ENCODE data around the gene MTF2. TPM values are rescaled to one million over a fixed set of nuclear protein-coding genes. Genes with fewer than 3 reads are reported as not detected.
"Not testable (repeated sequence)": the region's sequence is repeated elsewhere in the genome, so short reads cannot be mapped to it uniquely, and the experiment has no call there.

The MTF2 gene
- total RNA-seq, 1 experiment from 2014 or later: 15.3 TPM

DNA sequence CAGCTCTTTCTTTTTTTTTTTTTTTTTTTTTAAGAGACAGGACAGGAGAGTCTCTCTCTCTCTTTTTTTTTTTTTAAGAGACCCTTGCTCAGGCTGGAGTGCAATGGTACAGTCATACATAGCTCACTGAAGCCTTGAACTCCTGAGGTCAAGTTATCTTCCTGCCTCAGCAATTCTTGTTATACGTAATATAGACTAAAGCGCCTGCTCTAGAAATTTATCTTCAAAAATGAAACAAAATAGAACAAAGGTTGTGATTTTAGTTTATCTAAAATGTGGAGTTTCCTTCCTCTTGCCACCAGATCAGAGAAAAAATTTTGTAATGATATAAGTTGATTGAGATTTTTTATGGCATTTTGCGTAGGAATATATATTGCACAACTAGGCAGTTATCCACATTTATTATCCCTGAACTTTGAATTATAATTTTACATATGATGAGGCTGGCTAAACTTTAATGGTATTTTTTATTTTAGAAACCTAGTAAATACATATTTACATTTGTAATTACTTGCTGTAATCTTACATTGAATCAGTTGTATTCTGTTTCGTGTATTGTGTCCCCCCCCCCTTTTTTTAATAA lies 44.2 kb downstream of the MTF2 start:
- no peak for DNase-seq (ENCODE audit: low read depth, low spot score)
- in situ Hi-C loops (cut with HindIII; ENCODE audit: low pct_unique_long_range_greater_than_20kb, low sequenced_read_pairs): no loop called here

DNA sequence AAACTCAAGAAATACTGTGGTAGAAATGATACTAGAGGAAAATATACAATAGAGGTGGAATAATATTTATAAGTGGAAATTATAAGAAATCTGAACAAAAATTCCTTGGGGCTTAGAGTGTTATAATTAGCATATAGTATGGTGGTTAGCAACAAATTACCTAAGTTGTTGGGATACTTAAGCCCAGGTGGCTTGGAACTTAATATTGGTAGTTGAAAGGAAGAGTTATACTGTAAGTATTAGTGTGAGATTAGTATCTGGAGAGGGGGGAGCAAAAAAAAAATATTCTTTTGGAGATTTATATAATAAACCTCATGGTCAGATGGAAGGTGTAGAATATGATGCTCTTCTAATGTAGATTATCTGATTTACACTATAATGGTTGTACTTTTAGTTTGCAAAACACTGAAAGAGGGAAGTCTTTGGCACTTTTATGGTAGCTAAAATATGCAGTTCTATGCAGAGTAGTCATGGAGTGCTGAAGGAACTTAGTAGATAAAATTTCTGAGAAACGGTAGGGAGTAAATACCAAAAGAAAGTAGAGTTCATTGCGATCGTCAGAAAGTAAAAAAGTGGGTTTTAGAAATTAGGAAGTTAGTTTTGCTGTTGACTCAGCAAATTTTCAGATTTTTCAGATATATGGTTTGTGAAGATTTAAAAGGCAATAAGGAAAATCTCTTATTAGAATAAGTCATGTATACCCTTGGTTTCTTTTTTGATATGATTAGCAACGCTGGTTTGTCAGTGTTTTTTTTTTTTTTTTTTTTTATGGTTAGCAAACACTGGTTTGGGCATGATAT lies 45.7 kb downstream of the MTF2 start:
- in situ Hi-C loops (cut with HindIII; ENCODE audit: low pct_unique_long_range_greater_than_20kb, low sequenced_read_pairs): no loop called here
- DNase-seq (ENCODE audit: low read depth, low spot score): no peak

DNA sequence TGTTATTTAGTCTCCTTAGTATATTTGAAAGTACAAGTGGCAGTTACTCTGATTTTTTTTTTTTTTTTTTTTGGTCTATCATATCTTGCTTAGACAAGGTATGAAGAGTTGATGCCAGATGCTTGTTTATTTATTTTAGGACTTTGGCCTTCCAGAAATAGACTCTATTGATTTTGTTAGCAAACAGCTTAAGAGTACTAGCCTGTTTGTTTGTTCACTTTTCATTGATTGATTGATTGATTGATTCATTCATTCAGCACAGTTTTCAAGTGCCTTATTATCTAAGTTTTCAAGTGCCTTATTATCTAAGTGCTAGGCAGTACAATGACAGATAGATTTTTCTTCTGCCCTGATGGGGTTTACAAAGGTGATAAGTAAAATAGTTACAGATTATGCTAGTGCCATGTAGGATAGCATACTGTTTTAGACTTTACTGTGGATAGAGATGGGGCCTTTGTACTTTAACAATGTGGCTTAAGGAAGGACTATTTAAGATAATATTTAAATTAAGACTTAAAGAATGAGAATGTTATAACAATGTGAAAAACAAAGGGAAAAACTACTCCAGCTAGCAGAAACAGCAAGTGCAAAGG lies 50.5 kb downstream of the MTF2 start:
- in situ Hi-C loops (cut with HindIII; ENCODE audit: low pct_unique_long_range_greater_than_20kb, low sequenced_read_pairs): no loop called here
- no peak for DNase-seq (ENCODE audit: low read depth, low spot score)

DNA sequence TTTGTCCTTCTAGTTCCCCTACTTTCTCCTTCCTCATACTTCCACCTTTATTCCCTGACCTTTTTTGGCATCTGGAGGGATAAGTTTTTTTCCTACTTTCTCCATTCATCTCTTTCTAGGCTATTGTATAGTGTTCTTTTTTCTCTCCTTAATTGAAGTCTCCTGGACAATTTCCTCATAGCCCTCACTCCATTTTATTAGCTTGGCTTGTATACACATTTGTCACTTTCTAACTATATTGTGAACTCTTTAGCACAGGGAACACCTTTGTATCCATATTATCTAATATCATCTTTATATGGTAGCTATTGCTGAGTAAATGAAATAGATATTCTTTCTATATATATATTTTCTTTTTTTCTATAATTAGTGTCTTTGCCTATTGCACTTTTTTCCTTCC lies 53.6 kb downstream of the MTF2 start:
- DNase-seq (ENCODE audit: low read depth, low spot score): no peak
- in situ Hi-C loops (cut with HindIII; ENCODE audit: low pct_unique_long_range_greater_than_20kb, low sequenced_read_pairs): no loop called here

DNA sequence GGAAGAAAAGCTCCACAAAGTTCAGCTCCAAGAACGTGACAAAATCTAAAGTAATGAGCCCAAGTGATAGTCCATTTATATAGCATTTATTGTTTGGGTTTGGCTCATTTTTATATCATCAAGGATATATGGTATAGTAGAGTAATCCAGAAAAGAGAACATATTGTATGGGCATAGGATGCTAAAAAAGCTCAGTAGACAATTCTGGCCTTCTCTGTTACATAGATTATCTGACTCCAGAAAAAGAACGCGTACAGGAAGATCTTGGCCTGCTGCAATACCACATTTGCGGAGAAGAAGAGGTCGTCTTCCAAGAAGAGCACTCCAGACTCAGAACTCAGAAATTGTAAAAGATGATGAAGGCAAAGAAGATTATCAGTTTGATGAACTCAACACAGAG lies 57.4 kb downstream of the MTF2 start:
- no peak for DNase-seq (ENCODE audit: low read depth, low spot score)
- in situ Hi-C loops (cut with HindIII; ENCODE audit: low pct_unique_long_range_greater_than_20kb, low sequenced_read_pairs): no loop called here

DNA sequence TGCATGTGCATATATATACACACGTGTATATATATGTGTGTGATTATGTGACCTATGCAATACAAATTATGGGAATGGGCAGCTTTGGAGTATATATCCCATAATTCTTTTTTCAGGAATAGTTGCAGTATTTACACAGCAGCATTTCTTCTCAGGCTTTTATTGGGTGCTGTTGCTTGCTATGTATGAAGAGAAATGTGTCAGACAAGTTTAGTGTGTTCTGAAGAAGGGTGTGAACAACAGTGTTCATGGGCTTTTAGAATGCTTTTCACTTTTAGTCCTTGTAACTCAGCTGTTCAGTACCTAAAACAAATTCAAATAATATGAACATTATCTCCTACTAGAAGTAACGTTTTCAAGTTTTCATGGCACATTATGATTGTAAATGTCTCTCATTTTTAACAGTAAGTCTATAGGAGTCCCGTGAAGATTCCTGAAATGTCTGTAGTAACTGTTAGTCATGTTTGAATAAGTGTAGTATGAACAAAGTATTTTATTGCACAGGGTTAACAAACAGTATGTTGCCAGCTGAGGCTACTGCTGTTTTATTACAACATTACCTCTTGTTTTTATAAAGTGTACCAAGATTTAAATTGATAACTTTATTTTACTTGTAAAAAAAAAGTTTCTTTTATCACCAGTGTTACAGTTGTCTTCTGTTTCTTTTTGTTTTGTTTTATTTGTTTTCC lies 58.7 kb downstream of the MTF2 start:
- DNase-seq (ENCODE audit: low read depth, low spot score): no peak
- in situ Hi-C loops (cut with HindIII; ENCODE audit: low pct_unique_long_range_greater_than_20kb, low sequenced_read_pairs): no loop called here

DNA sequence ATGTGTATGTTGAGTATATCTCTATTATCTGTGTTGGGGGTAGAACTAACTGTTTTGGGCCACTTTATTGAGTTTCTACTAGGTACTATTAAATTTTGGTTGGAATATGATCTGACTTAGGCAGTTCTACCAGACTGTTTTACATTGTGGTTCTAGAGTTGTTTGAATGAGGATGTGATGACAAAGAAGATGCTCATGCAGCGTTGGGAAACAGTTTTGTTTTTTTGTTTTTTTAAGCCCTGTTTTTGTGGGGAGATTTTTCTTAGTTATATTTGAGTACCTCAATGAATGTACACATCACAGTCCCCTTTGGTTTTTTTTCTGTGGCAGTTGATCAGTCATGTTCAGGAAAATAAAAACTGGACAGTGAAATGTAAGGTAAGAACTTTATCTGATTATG lies 61.0 kb downstream of the MTF2 start:
- no peak for DNase-seq (ENCODE audit: low read depth, low spot score)
- in situ Hi-C loops (cut with HindIII; ENCODE audit: low pct_unique_long_range_greater_than_20kb, low sequenced_read_pairs): no loop called here

DNA sequence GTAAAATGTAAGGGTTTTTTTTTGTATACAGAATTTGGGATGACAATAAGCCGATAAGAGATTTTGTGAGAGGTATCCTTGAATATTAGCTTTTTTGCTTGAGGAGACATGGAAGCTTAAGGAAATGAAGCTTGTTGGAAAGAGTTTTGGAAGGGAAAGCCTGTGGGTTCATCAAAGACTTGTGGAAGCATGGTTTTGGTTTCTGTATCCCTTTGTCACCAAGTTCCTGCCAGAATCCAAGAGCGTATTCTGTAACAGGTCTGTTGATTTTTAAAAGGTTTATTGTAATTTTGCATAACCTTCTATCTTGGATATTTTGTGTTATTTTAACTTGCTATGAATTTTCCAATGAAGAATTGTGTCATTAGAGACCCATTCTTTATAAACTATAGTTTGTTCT lies 63.1 kb downstream of the MTF2 start:
- DNase-seq (ENCODE audit: low read depth, low spot score): no peak
- in situ Hi-C loops (cut with HindIII; ENCODE audit: low pct_unique_long_range_greater_than_20kb, low sequenced_read_pairs): no loop called here

DNA sequence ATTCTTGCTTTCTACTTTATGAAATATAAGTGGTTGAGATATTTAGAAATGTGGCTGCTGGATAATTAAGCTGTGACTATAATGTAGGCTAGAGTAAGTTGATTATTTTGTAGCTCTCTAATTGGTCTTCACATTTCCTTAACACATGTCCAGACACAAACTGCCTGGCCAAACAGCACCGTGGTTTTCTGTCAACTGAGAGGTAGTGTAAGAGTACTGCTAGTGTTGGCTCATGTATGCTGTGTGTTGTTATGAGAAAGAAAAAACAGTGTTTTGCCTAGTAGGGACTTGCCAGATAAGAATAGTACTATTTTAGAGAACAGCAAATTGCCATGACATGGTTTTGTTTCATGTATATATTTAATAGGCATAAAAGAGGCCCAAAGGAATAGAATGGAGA lies 64.1 kb downstream of the MTF2 start:
- no peak for DNase-seq (ENCODE audit: low read depth, low spot score)
- in situ Hi-C loops (cut with HindIII; ENCODE audit: low pct_unique_long_range_greater_than_20kb, low sequenced_read_pairs): no loop called here

DNA sequence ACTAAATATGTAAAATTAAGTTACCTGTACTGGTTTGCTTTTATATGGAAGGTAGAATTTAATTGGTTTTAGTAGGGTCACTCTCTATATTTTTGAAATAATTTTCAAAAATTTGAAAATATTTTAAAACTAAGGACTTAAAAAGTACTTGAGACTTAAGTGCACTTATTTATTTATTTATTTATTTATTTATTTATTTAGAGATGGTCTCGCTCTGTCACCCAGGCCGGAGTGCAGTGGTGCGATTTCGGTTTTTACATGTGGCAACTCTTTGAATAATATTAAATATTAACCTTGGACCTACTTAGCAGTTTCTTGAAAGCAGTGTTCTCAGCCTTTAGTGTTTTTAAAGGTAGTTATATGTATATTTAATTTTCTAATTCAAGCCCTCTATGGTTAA lies 64.7 kb downstream of the MTF2 start:
- in situ Hi-C loops (cut with HindIII; ENCODE audit: low pct_unique_long_range_greater_than_20kb, low sequenced_read_pairs): no loop called here
- DNase-seq (ENCODE audit: low read depth, low spot score): no peak

DNA sequence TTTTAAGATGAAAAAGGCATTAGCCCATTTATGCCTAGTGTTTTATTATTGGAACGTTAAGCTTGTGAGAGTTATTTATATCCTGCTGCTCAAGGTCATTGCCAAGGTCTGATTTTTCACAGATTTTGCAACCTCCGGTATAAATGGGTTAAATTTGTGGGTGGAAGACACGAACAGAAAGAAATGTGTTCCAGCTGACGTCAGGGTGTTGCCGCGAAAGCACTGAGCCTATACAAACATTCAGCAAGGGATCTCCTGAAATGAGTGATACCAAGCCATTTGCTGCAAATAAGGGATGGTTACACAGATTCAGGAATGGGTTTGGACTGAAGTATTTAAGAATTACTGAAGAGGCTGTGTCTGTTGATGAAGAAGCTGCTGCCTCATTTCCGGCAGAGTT lies 68.9 kb downstream of the MTF2 start:
- in situ Hi-C loops (cut with HindIII; ENCODE audit: low pct_unique_long_range_greater_than_20kb, low sequenced_read_pairs): no loop called here
- no peak for DNase-seq (ENCODE audit: low read depth, low spot score)

DNA sequence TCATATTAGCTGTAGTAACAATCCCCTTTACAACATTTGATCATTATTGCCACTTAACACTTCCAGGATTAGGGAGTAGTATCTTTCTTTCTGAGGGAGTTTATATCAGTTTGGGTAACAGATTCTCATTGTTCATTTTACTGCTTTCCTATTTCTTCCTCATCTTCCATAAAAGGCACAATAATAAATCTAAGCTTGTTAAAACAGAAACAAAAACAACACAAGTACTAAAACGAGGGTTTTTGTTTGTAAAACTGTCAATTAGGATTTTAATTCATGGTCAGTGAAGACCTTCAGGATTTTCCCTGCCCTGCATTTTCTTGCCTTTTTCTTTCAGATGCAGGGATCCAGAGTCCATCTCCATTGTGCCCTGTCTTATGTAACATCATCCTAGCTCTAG lies 71.6 kb downstream of the MTF2 start:
- in situ Hi-C loops (cut with HindIII; ENCODE audit: low pct_unique_long_range_greater_than_20kb, low sequenced_read_pairs): no loop called here
- no peak for DNase-seq (ENCODE audit: low read depth, low spot score)

DNA sequence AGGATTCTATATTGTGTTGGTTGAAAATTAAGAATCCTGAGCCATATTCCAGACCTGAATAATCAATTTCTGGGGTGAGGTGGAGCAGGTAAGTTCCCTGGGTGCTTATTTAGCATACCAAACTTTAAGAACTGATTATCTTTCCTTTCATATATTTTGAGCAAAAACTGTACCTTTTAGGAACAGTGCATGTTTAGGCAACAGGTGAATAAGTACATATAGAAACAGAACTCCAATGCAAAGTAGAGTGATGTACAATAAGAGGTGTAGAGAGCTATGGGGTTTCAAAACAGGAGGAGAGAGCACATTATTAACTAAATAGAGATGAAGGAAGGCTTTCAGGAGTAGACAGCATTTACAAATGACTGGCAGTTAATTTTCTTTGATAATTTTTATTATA lies 72.4 kb downstream of the MTF2 start:
- in situ Hi-C loops (cut with HindIII; ENCODE audit: low pct_unique_long_range_greater_than_20kb, low sequenced_read_pairs): no loop called here
- no peak for DNase-seq (ENCODE audit: low read depth, low spot score)

DNA sequence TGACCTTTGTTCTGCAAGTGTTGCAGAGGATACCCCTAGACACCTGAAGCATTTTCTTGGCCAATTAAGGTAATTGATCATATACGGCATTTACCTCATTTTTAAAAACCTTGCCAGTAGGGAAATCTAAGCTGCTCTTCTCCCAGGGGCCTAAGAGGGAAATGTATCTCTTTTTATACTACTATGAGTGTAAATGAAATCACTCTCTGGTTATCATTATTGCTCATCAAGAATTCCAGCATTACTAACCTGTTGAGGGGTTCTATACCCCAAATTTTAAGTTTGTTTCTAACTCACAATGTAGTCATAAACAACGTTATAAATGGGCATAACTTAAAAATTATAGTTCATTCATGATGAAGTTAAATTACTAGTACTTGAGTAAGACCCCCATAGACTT lies 73.8 kb downstream of the MTF2 start:
- DNase-seq (ENCODE audit: low read depth, low spot score): no peak
- in situ Hi-C loops (cut with HindIII; ENCODE audit: low pct_unique_long_range_greater_than_20kb, low sequenced_read_pairs): no loop called here

DNA sequence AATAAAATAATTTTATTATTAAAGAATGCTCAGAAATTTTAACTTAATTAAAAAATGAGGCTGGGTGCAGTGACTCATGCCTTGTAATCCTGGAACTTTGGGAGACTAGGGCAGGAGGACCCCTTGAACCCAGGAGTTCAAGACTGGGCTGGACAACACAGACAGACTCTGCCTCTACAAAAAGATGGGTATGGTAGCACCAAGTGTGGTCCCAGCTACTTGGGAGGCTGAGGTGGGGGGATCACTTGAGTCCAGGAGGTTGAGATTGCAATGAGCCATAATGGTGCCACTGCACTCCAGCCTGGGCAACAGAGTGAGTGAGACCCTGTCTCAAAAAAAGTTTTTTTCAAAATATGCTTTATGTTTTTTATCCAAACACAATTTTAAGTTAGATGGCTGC lies 75.8 kb downstream of the MTF2 start:
- in situ Hi-C loops (cut with HindIII; ENCODE audit: low pct_unique_long_range_greater_than_20kb, low sequenced_read_pairs): no loop called here
- DNase-seq (ENCODE audit: low read depth, low spot score): no peak

DNA sequence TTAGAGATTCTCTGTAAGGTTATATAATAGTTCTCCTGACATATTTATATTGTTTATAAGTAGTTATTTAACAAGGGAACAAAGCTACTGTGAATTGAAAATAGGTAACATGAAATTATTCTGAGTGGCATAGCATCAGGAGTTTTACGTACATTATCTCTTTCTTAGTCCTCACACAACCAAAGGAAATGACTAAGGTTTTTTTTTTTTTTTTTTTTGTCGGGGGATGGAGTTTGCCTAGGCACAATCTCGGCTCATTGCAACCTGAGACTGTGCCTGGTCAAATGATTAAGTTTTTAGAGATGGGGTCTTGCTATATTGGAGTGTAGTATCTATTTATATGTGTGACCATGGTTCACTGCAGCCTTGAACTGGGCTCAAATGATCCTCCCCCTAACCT lies 76.3 kb downstream of the MTF2 start:
- DNase-seq (ENCODE audit: low read depth, low spot score): no peak

DNA sequence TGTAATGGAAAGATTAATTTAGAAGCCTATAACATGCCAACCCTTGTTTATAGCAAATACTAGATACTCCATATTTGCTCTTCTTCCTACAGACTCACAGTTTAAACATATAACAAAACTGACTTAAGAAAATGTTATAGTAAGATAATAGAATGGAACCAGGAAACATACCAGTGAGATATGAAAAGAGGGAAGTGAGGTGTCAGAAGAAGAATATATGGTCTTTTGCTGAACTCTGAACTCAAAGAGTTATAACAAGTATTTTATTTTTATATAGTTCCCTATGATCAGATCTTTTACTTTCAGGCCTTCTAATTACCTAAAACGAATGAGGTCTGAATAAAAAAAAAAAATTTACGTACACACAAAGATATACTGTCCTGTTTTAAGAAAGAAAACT lies 80.3 kb downstream of the MTF2 start:
- in situ Hi-C loops (cut with HindIII; ENCODE audit: low pct_unique_long_range_greater_than_20kb, low sequenced_read_pairs): no loop called here
- DNase-seq (ENCODE audit: low read depth, low spot score): no peak

More for the DNA sequence above, 76.3 kb downstream of the MTF2 start:
- in situ Hi-C loops (cut with HindIII; ENCODE audit: low pct_unique_long_range_greater_than_20kb, low sequenced_read_pairs): no loop called here

DNA sequence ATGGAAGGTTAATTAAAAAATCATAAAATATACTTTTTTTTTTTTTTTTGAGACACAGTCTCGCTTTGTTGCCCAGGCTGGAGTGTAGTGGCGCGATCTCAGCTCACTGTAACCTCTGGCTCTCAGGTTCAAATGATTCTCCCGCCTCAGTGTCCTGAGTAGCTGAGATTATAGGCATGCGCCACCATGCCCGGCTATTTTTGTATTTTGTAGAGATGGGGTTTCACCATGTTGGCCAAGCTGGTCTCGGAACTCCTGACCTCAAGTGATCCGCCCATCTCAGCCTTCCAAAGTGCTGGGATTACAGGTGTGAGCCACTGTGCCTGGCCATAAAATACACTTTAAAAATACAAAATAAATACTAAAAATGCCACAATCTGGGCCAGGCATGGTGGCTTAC lies 84.2 kb downstream of the MTF2 start:
- in situ Hi-C loops (cut with HindIII; ENCODE audit: low pct_unique_long_range_greater_than_20kb, low sequenced_read_pairs); DNase-seq (ENCODE audit: low read depth, low spot score): not testable (repeated sequence)

DNA sequence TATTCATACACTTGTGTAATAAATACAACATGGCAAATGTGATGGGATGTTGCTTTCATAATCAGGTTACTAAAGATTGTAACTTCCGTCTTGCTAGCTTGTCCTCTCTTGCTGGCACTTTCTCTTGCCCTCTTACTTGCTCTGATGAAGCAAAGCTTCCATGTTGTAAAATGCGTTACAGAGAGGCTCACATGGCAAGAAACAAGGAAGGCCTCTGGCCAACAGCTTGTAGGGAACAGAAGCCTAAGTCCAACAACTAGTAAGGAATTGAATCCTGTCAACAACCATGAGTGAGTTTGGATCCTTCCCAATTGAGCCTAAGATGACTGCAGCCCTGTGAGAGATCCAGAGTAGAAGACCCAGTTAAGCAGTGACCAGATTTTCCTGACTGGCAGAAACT lies 85.7 kb downstream of the MTF2 start:
- DNase-seq (ENCODE audit: low read depth, low spot score): no peak
- in situ Hi-C loops (cut with HindIII; ENCODE audit: low pct_unique_long_range_greater_than_20kb, low sequenced_read_pairs): no loop called here

Measured in SK-MEL-5 (cell line).